Measurements from ENCODE around the gene C2orf66.

The C2orf66 gene

GRCh38 chr2:196759378-196759706 lies 49.8 kb downstream of the C2orf66 start:
- no peak for DNase-seq (ENCODE audit: low spot score)

- DNase-seq (ENCODE audit: low spot score): peak; percentile 25
These were observed 50.4 kb downstream of the C2orf66 start for GRCh38 chr2:196758474-196759377.

Data from kidney capillary endothelial cell (primary cell).